Cardiac muscle cell (in vitro differentiated cells and primary cell): ENCODE measurements around the gene GUF1. TPM values are rescaled to one million over a fixed set of nuclear protein-coding genes. Genes with fewer than 3 reads are reported as not detected.

ENCODE experiments used
- DNase-seq, 2 donors: peaks; one replicate each; pipeline versions ENCODE4 v3.0.0 to v3.0.0-alpha.2; 2010 to 2017; ENCODE audit warnings: low read depth in 1 of 2, low spot score in 1 of 2
- H3K27ac ChIP-seq: fragments of 200-600 bp; sonication (generic); 2 replicates; pipeline ENCODE4 v1.5.1; 2016
- H3K27me3 ChIP-seq: fragments of 200-600 bp; sonication (generic); 2 replicates; pipeline ENCODE4 v1.6.0; 2016; ENCODE audit warnings: control low read depth
- H3K36me3 ChIP-seq: fragments of 200-600 bp; sonication (generic); 2 replicates; pipeline ENCODE4 v1.5.1; 2016; ENCODE audit warnings: control low read depth
- H3K4me1 ChIP-seq: fragments of 200-600 bp; sonication (generic); 2 replicates; pipeline ENCODE4 v1.8.1; 2017; ENCODE audit warnings: low read depth, mild to moderate bottlenecking, mixed run types
- H3K4me3 ChIP-seq: fragments of 200-600 bp; sonication (generic); 2 replicates; pipeline ENCODE4 v1.5.1; 2016; ENCODE audit warnings: mild to moderate bottlenecking
- H3K9me3 ChIP-seq: fragments of 200-600 bp; sonication (generic); 2 replicates; pipeline ENCODE4 v1.5.1; 2017; ENCODE audit warnings: low read depth, mild to moderate bottlenecking, control low read depth
- polyA plus RNA-seq: library from polyadenylated mRNA; unstranded; fragments of >200 nt; fragmentation: Nextera tagmentation; extraction: Ambion mirVana; gene quantifications from 2 replicates; pipeline ENCODE4 v1.2.1, GENCODE V29; 2016
- total RNA-seq: library from RNA; depleted of rRNA; stranded (reverse); fragments of >200 nt; gene quantifications from 2 replicates; pipeline ENCODE4 v1.2.3, GENCODE V29; 2016
- TF ChIP-seq, protein P1 (sequence below): IDR thresholded peaks from 2 replicates; pipeline ENCODE4 v1.5.1; 2012; ENCODE audit warnings: low read depth, mild to moderate bottlenecking, low read length

The GUF1 gene
- total and polyA plus RNA-seq, 2 experiments from 2014 or later = 18.4 to 19.5 TPM

DNA sequence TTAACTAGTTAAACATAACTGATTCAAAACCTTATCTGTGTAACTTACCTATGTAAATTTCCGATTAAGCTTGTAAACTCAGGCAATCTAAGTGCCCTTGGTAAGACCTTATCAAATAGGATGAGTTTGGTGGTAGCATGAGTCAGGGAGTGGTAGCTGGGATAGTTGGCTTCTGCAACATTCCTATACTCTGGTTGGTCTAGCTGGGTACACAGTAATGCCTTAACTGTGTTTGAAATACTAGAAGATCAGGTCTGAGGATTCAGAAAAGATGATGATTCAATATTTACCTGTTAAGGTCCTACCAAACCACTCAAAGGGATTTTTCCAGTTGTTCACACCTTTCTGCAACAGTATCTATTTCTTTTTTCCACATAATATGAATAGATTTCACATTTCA is 32.1 kb upstream of the GUF1 start:
- Histone ChIP-seq H3K9me3 (no peaks in the 10 kb centered on the region), H3K4me1 (no peaks in the 10 kb centered on the region), H3K4me3 (no peak overlapping the region), H3K27me3 (no peaks in the 10 kb centered on the region), H3K36me3 (no peaks in the 10 kb centered on the region), H3K27ac (no peak overlapping the region)
- no peak for DNase-seq
- TF ChIP-seq, protein P1, sequence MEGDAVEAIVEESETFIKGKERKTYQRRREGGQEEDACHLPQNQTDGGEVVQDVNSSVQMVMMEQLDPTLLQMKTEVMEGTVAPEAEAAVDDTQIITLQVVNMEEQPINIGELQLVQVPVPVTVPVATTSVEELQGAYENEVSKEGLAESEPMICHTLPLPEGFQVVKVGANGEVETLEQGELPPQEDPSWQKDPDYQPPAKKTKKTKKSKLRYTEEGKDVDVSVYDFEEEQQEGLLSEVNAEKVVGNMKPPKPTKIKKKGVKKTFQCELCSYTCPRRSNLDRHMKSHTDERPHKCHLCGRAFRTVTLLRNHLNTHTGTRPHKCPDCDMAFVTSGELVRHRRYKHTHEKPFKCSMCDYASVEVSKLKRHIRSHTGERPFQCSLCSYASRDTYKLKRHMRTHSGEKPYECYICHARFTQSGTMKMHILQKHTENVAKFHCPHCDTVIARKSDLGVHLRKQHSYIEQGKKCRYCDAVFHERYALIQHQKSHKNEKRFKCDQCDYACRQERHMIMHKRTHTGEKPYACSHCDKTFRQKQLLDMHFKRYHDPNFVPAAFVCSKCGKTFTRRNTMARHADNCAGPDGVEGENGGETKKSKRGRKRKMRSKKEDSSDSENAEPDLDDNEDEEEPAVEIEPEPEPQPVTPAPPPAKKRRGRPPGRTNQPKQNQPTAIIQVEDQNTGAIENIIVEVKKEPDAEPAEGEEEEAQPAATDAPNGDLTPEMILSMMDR = no peak

DNA sequence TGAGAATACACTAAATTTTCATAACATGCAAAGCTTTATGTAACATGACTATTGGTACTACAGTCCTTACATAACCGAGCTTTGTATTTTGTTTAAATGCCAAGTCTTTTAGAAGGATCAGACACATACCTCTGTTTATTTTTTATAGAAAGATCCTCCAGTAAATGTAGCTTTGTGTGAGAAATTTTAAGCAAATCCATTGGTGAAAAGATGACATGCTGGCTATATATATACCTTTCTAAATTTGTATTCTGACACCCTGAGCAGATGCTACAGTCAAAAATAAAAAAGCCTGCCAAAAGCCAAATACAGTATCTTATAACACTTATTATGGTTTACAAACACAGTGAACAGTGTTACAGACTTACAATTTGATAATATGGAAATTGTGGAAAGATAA is 26.8 kb upstream of the GUF1 start, which contains the start of gene YIPF7:
TSS of gene YIPF7 (minus strand) at position 201 of the 400 bp plus-strand sequence. CDS start 1,525 bp downstream, outside the sequence.
- H3K27me3 ChIP-seq = no peaks in the 10 kb centered on the region
- H3K4me1 ChIP-seq = no peaks in the 10 kb centered on the region
- DNase-seq = no peak
- TF ChIP-seq, protein P1 = no peak
- H3K36me3 ChIP-seq = no peaks in the 10 kb centered on the region
- no peak within 1 kb of the TSS for H3K27ac ChIP-seq
- no peak within 1 kb of the TSS for H3K4me3 ChIP-seq
- H3K9me3 ChIP-seq = no peaks in the 10 kb centered on the region

DNA sequence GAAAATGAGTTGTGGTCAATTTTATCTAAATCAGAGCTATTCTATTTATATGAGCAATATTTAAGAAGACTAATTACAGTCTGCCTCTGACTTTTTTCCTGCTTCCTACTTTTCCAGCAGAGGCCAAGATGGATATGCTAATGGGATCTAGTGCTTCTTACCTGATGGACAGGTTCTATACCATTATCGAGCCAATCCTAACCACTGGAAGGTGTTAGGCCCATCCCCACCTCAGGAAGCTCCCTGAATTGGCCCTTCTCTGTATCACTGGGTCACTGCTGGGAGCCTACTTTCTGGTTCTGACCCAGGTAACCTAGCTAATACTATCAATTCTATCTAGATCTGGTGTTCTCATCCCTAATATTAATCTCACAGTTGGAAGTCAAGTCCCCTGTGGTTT is 26.2 kb upstream of the GUF1 start:
- no peak overlapping the region for H3K27ac ChIP-seq

DNA sequence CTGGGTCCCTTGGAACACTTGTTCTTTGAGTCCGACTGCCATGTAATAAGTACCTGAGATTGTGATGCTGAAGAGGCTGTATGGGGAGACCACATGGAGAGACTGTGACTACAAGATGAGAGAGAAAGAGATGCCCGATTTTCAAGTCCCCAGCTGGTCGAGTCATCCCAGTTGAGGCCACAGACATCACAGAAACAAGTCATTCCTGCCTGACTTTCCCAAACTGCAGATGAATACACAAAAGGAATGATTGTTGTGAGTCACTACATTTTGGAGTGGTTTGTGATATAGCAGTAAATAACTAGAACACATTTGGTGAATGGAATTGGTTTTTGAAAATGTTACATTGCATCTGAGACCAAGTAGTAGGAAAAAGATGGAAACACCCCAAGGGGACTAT is 17.8 kb upstream of the GUF1 start:
- no peak overlapping the region for H3K4me3 ChIP-seq
- TF ChIP-seq, protein P1 = no peak
- no peaks in the 10 kb centered on the region for H3K9me3 ChIP-seq
- H3K27ac ChIP-seq = no peak overlapping the region
- no peak for DNase-seq
- H3K36me3 ChIP-seq = no peaks in the 10 kb centered on the region
- no peaks in the 10 kb centered on the region for H3K27me3 ChIP-seq
- no peaks in the 10 kb centered on the region for H3K4me1 ChIP-seq

More for the DNA sequence above, 26.2 kb upstream of the GUF1 start:
- no peak for DNase-seq
- Histone ChIP-seq H3K27me3 (no peaks in the 10 kb centered on the region), H3K36me3 (no peaks in the 10 kb centered on the region), H3K4me1 (no peaks in the 10 kb centered on the region), H3K9me3 (no peaks in the 10 kb centered on the region), H3K4me3 (no peak overlapping the region)
- TF ChIP-seq, protein P1 = no peak

DNA sequence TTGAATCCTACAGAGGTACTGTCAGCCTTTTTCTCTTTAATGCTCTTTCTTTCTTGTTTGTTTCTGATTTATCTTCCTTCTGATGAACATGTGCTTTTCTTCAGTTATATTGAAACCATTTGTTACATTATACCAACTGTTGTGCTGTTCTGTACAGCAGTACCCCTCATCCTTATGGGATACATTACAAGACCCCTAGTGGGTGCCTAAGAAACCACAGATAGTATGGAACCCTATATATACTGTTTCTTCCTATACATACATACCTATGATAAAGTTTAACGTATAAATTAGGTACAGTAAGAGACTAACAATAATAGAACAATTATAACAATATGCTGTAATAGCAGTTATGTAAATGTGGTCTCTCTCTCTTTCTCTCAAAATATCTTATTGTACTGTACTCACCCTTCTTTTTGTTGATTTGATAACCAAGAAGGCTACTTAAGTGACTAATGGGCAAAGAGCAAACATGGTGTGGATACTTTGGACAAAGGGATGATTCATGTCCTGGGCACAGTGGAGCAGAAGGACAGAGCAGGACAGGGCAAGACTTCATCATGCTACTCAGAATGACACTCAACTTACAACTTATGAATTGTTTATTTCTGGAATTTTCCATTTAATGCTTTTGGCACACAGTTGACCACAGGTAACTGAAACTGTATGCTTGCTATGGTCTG is 16.1 kb upstream of the GUF1 start:
- DNase-seq = no peak

More for the DNA sequence above, 16.1 kb upstream of the GUF1 start:
- TF ChIP-seq, protein P1 = no peak
- Histone ChIP-seq H3K27me3 (no peaks in the 10 kb centered on the region), H3K4me3 (no peak overlapping the region), H3K9me3 (no peaks in the 10 kb centered on the region), H3K27ac (no peak overlapping the region), H3K36me3 (no peaks in the 10 kb centered on the region), H3K4me1 (no peaks in the 10 kb centered on the region)
